Peyer's patch (tissue), 4 donors: ENCODE measurements around the gene CELA1. TPM values are rescaled to one million over a fixed set of nuclear protein-coding genes. Genes with fewer than 3 reads are reported as not detected.

Source experiments
- DNase-seq, 3 donors: peaks; one replicate each; pipeline ENCODE4 v3.0.0-alpha.2; 2017 to 2019
- H3K27ac ChIP-seq, 4 donors: fragments of 200-600 bp; sonication (generic); one replicate each; pipeline ENCODE4 v1.5.1; 2016 to 2019
- H3K27me3 ChIP-seq, 2 donors: fragments of 200-600 bp; sonication (generic); one replicate each; pipeline ENCODE4 v1.5.1; 2019
- H3K36me3 ChIP-seq, 3 donors: fragments of 200-600 bp; sonication (generic); one replicate each; pipeline ENCODE4 v1.5.1; 2016 to 2019
- H3K4me1 ChIP-seq, 4 donors: fragments of 200-600 bp; sonication (generic); one replicate each; pipeline ENCODE4 v1.5.1; 2016 to 2019
- H3K4me3 ChIP-seq, 4 donors: fragments of 200-600 bp; sonication (generic); 1 replicate in 3 of 4; 2 replicates in 1 of 4; pipeline ENCODE4 v1.5.1; 2016 to 2019; ENCODE audit warnings: mild to moderate bottlenecking in 1 of 4
- H3K9me3 ChIP-seq, 4 donors: fragments of 200-600 bp; sonication (generic); one replicate each; pipeline ENCODE4 v1.5.1; 2016 to 2019; ENCODE audit warnings: mild to moderate bottlenecking in 1 of 4
- POLR2A ChIP-seq, 2 donors: fragments of 450-650 bp; IDR thresholded peaks; one replicate each; pipeline ENCODE4 v1.5.1; 2017; ENCODE audit warnings: antibody characterized with exemption in 2 of 2, mild to moderate bottlenecking in 2 of 2, moderate library complexity in 2 of 2
- total RNA-seq, 4 donors: library from RNA; depleted of rRNA; stranded (reverse); fragments of >200 nt; gene quantifications; one replicate each; pipeline ENCODE4 v1.1.0, GENCODE V29; 2016
- TF ChIP-seq, protein P1 (sequence below), 6 experiments: fragments of 450-650 bp in 4 of 6; fragments of 200-600 bp in 2 of 6; sonication (generic) in 1 of 6; IDR thresholded peaks; one replicate each; pipeline ENCODE4 v1.5.1; 2017 to 2019; ENCODE audit warnings: antibody characterized with exemption in 6 of 6, mild to moderate bottlenecking in 3 of 6, moderate library complexity in 1 of 6

The CELA1 gene
- not detected for total RNA-seq

DNA sequence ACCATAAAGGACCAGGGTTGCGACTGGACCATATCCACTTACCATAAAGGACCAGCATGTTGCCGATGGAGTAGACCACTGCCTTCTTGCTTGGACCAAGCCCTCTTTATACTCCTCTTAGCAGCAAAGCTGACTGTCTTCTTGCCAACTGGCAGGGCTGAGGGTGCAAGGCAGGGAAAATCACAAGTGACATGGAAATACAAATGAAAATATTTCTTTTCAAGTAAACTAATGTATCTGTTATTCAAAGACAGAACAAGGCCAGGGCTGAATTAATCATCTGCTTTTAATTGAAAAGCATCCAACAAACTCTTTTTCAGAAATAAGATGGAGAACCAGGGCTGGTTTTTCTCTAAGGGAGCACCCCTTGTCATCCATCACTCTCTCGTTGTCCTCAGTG, at the start of gene CELA1:
TSS of gene CELA1 (minus strand) at position 99 of the 400 bp plus-strand sequence. CDS start at position 58, 41 bp downstream.
- no peaks in the 10 kb centered on the region for H3K4me1 ChIP-seq
- no peak for DNase-seq
- H3K9me3 ChIP-seq = no peaks in the 10 kb centered on the region
- no peaks in the 10 kb centered on the region for H3K27me3 ChIP-seq
- no peaks in the 10 kb centered on the region for H3K36me3 ChIP-seq
- no peak for TF ChIP-seq POLR2A (IDR thresholded peaks at IDR 0.05)
- TF ChIP-seq, protein P1, sequence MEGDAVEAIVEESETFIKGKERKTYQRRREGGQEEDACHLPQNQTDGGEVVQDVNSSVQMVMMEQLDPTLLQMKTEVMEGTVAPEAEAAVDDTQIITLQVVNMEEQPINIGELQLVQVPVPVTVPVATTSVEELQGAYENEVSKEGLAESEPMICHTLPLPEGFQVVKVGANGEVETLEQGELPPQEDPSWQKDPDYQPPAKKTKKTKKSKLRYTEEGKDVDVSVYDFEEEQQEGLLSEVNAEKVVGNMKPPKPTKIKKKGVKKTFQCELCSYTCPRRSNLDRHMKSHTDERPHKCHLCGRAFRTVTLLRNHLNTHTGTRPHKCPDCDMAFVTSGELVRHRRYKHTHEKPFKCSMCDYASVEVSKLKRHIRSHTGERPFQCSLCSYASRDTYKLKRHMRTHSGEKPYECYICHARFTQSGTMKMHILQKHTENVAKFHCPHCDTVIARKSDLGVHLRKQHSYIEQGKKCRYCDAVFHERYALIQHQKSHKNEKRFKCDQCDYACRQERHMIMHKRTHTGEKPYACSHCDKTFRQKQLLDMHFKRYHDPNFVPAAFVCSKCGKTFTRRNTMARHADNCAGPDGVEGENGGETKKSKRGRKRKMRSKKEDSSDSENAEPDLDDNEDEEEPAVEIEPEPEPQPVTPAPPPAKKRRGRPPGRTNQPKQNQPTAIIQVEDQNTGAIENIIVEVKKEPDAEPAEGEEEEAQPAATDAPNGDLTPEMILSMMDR (IDR thresholded peaks at IDR 0.05) = no peak
- no peak within 1 kb of the TSS for H3K4me3 ChIP-seq
- no peak within 1 kb of the TSS for H3K27ac ChIP-seq

DNA sequence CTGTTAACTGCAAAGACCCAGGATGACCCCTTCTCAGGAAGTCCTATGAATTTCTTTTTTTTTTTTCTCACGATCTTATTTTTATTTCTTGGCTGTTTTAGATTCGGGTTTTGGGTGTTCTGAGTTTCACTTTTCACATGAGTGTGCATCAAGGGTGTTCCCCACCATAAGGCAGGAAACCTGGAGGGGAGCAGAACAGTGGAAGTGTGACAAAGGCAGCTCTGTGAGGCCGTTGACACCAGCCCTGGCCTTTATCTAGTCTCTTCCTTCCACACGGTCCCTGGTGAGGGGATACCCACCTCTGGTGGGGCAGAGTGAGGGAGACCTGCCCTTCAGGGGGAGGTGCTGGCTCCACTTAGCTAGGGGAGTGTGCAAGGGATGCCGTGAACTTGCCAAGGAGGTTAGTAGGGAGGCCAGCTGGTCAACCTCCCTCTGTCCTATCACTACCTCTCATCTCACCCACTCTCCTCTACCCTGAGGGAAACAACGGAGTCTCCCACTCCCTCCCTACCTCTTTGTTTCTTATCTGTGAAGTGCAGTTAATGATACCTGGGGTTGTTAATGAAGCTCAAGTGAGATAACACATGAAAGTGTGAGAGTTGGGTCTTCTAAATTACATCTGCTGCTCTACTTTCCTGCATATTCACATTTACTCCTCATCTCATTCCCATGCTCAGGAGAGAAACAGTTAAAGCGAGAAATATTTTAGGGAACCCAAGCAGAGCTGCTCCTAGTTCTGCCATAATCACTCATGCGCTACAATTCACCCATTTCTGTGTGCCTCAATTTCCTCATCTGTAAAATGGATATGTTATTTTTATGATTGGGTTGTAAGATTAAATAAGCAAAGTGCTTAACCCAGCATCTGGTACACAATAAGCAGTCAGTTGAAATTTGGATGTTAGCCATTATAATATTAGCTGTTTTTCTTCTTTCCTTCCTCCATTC, 49.1 kb upstream of the CELA1 start:
- DNase-seq = no peak
- H3K4me1 ChIP-seq = peaks cover 0 to 60% (median 4%) of the 10 kb centered on the region in 4 donors
- no peak overlapping the region for H3K4me3 ChIP-seq
- TF ChIP-seq POLR2A (IDR thresholded peaks at IDR 0.05) = no peak
- TF ChIP-seq, protein P1 (IDR thresholded peaks at IDR 0.05) = no peak
- H3K36me3 ChIP-seq = no peaks in the 10 kb centered on the region
- H3K27ac ChIP-seq = peak overlapping the region; percentile 2 to 78 (median 62)
- no peaks in the 10 kb centered on the region for H3K9me3 ChIP-seq
- peaks cover 0 to 7% of the 10 kb centered on the region in 2 donors for H3K27me3 ChIP-seq

DNA sequence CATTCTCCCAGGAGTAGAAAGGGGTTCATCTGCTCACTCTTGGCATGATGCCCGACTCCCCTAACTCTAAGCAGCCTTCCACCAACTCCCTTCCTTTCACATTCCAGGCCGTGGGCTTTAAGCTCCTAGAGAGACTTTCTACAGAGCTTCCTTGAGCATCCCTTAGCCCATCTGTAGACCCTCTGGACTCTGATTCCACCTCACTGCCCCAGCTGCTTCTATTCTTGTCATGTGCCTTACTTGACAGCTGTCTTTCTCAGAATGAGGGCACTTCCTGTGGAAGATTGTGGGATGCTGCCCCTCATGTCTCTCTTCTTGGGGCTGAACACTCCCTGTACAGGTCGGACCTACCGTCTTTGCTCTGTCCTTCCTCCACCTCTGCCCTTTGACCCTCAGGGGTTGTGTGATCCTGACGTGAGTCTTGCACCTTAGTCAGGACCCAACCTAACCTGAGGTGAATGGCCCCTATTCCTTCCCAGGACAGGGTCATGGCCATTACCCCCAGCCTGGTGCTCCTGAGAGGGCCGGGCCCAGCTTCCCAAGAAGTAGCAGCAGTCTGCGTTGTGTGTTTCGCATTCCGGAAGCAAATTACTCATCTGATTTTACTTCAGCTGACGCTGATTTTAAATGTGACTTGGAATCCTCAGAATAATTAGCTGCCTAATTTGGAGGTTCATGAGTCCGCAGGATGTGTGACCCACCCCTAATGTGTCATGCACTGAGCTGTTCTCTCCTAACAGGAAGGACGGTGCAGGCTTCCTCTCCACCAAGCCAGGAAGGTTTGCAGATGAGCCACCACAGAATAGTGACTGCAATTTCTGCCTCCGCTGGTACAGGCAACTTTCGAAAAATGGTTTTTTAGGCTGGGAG, 47.4 kb upstream of the CELA1 start:
- Histone ChIP-seq H3K4me1 (peaks cover 0 to 62% (median 5%) of the 10 kb centered on the region in 4 donors), H3K27ac (peak overlapping the region; percentile 30 to 72 (median 56)), H3K27me3 (peaks cover 0 to 7% of the 10 kb centered on the region in 2 donors), H3K36me3 (no peaks in the 10 kb centered on the region), H3K9me3 (no peaks in the 10 kb centered on the region), H3K4me3 (peak overlapping the region in 1 of 4 donors; percentile 84)
- peak in 2 of 3 donors; percentile 44 to 78 for DNase-seq
- TF ChIP-seq, protein P1 (IDR thresholded peaks at IDR 0.05) = no peak
- peak in 1 of 2 donors; percentile 24 for TF ChIP-seq POLR2A (IDR thresholded peaks at IDR 0.05)

DNA sequence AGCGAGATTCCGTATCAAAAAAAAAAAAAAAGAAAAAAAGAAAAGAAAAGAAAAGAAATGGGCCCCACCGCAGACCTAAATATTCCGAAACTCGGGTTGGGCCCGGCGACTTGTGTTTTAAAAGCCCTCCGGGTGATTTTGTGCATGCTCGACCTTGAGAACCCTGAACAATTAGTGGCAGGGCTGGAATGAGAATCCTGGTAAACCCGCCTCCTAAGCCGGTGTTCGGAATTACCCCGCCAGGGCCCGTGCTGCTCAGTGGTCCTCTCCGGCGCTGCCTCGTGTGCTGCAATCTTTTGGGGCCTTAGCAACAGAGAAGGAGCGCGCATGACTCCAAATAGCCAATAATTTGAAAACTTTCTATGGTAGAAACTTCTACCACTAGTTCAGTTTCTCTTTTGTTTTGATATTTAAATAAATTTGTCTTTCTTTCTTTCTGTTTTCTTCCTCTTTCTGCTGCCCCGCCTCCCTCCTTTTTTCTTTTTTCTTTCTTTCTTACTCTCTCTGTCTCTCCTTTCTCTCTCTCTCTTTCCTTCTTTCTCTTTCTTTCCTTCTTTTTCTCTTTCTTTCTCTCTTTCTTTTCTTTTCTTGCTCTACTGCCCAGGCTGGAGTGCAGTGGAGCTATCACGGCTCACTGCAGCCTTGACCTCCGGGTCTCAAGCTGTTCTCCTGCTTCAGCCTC, 46.2 kb upstream of the CELA1 start:
- peaks cover 0 to 50% (median 5%) of the 10 kb centered on the region in 4 donors for H3K4me1 ChIP-seq
- no peaks in the 10 kb centered on the region for H3K9me3 ChIP-seq
- no peaks in the 10 kb centered on the region for H3K36me3 ChIP-seq
- TF ChIP-seq, protein P1 (IDR thresholded peaks at IDR 0.05) = no peak
- no peak for TF ChIP-seq POLR2A (IDR thresholded peaks at IDR 0.05)
- H3K4me3 ChIP-seq = peak overlapping the region; percentile 48 to 84 (median 75)
- peak overlapping the region; percentile 23 to 84 (median 62) for H3K27ac ChIP-seq
- peaks cover 0 to 7% of the 10 kb centered on the region in 2 donors for H3K27me3 ChIP-seq
- DNase-seq = peak in 2 of 3 donors; percentile 38 to 60
